HCT116 (cell line): Measurements from ENCODE around the gene DAPK1. TPM values are rescaled to one million over a fixed set of nuclear protein-coding genes. Genes with fewer than 3 reads are reported as not detected.

Experiments
- ATAC-seq: fragments of 200-7000 bp; cut with Tn5 transposase; 2 replicates; pipeline ENCODE4 v1.9.1; 2020; ENCODE audit warnings: mild to moderate bottlenecking, moderate library complexity
- BruUV-seq: library from RNA; stranded (reverse); fragments of 400-500 nt; replicated peaks from 2 replicates; lab custom pipeline; 2021; lab: Mats Ljungman, UMichigan
- CTCF ChIA-PET: fragments of 300-600 bp; sonication (Branson Sonifier 250); formaldehyde crosslinking; loops from one replicate; lab custom pipeline; 2021; ENCODE audit warnings: antibody characterized with exemption; lab: Charles Lee
- POLR2A ChIA-PET: fragments of 300-600, 350-600 bp; sonication (Branson Sonifier 250); formaldehyde crosslinking; loops from one replicate; lab custom pipeline; 2021; ENCODE audit warnings: antibody characterized with exemption; lab: Charles Lee
- RAD21 ChIA-PET, 2 experiments: fragments of 300-600 bp; sonication (Branson Sonifier 250); formaldehyde crosslinking; loops; one replicate each; lab custom pipeline; 2023; ENCODE audit warnings: low total read pairs in 2 of 2; ENCODE audit not compliant: uncharacterized antibody in 2 of 2, unreplicated experiment in 2 of 2, low non-redundant PET in 1 of 2; lab: Charles Lee
- DNase-seq: peaks from one replicate; pipeline ENCODE4 v3.0.0-alpha.2; 2010; ENCODE audit warnings: low read depth, low spot score
- H2AFZ ChIP-seq: fragments of 200-600 bp; shearing (Covaris generic), sonication (generic); 2 replicates; pipeline ENCODE4 v1.6.1; 2017; ENCODE audit warnings: low read depth, mixed run types, mixed read lengths, antibody characterized with exemption, low read length; ENCODE audit not compliant: poor library complexity, severe bottlenecking
- H3K27ac ChIP-seq: 2 replicates; pipeline ENCODE4 v1.5.1; 2012; ENCODE audit warnings: low read depth, low read length
- H3K27me3 ChIP-seq: fragments of 200-600 bp; sonication (generic); 2 replicates; pipeline ENCODE4 v1.6.1; 2016; ENCODE audit warnings: mixed run types, low read length, mixed read lengths; ENCODE audit not compliant: insufficient read depth
- H3K36me3 ChIP-seq, 2 experiments: fragments of 200-500 bp in 1 of 2; fragments of 200-600 bp in 1 of 2; sonication (Bioruptor generic) in 1 of 2; sonication (generic) in 1 of 2; 2 replicates each; pipeline versions ENCODE4 v1.5.1 to v1.6.1; 2014 to 2016; ENCODE audit warnings: low read length in 2 of 2, inconsistent platforms in 1 of 2, mixed read lengths in 1 of 2, mixed run types in 1 of 2; ENCODE audit not compliant: insufficient read depth in 2 of 2, control insufficient read depth in 1 of 2
- H3K4me1 ChIP-seq, 2 experiments: fragments of 200-600 bp in 1 of 2; sonication (generic) in 1 of 2; 2 replicates each; pipeline versions ENCODE4 v1.5.1 to v1.6.1; 2012 to 2017; ENCODE audit warnings: low read length in 2 of 2, inconsistent platforms in 1 of 2, mild to moderate bottlenecking in 1 of 2, mixed read lengths in 1 of 2, mixed run types in 1 of 2, moderate library complexity in 1 of 2; ENCODE audit not compliant: insufficient read depth in 2 of 2, control insufficient read depth in 1 of 2
- H3K4me2 ChIP-seq: fragments of 200-600 bp; sonication (generic); 2 replicates; pipeline ENCODE4 v1.6.1; 2017; ENCODE audit warnings: mixed run types, low read length, mixed read lengths
- H3K4me3 ChIP-seq, 2 experiments: fragments of 200-600 bp in 1 of 2; sonication (generic) in 1 of 2; replicated peaks in 1 of 2; 2 replicates each; pipeline ENCODE4 v1.5.1; 2011 to 2016; ENCODE audit warnings: low read length in 2 of 2, control low read depth in 1 of 2, low read depth in 1 of 2, mild to moderate bottlenecking in 1 of 2, mixed read lengths in 1 of 2, mixed run types in 1 of 2
- H3K79me2 ChIP-seq: fragments of 200-600 bp; sonication (generic); 2 replicates; pipeline ENCODE4 v1.6.1; 2017; ENCODE audit warnings: mild to moderate bottlenecking, mixed run types, low read length, moderate library complexity, mixed read lengths; ENCODE audit not compliant: insufficient read depth
- H3K9ac ChIP-seq: fragments of 200-600 bp; sonication (generic); 2 replicates; pipeline ENCODE4 v1.6.1; 2016; ENCODE audit warnings: low read length, mixed read lengths
- H3K9me2 ChIP-seq: fragments of 200-600 bp; sonication (generic), shearing (Covaris generic); 2 replicates; pipeline ENCODE4 v1.6.1; 2017; ENCODE audit warnings: mixed run types, mild to moderate bottlenecking, moderate library complexity; ENCODE audit not compliant: insufficient read depth
- H3K9me3 ChIP-seq, 2 experiments: fragments of 200-500 bp in 1 of 2; fragments of 200-600 bp in 1 of 2; sonication (Bioruptor generic) in 1 of 2; sonication (generic) in 1 of 2; 2 replicates each; pipeline ENCODE4 v1.6.1; 2014 to 2017; ENCODE audit warnings: low read length in 2 of 2, mixed read lengths in 2 of 2, inconsistent platforms in 1 of 2, low read depth in 1 of 2, mild to moderate bottlenecking in 1 of 2, mixed run types in 1 of 2, moderate library complexity in 1 of 2; ENCODE audit not compliant: control insufficient read depth in 1 of 2, insufficient read depth in 1 of 2
- H4K20me1 ChIP-seq: fragments of 200-600 bp; sonication (generic), shearing (Covaris generic); 2 replicates; pipeline ENCODE4 v1.6.1; 2017; ENCODE audit warnings: mixed run types, mild to moderate bottlenecking, moderate library complexity; ENCODE audit not compliant: insufficient read depth
- CBX3 ChIP-seq: IDR thresholded peaks from 2 replicates; pipeline ENCODE4 v1.6.1; 2012; ENCODE audit warnings: low read depth
- EGR1 ChIP-seq: IDR thresholded peaks from 2 replicates; pipeline ENCODE4 v1.6.1; 2012; ENCODE audit warnings: low read depth
- POLR2A ChIP-seq: IDR thresholded peaks from 2 replicates; pipeline ENCODE4 v1.7.0; 2011; ENCODE audit warnings: borderline replicate concordance; ENCODE audit not compliant: insufficient read depth, insufficient read length; ENCODE audit errors: extremely low read depth
- POLR2AphosphoS5 ChIP-seq: IDR thresholded peaks from 2 replicates; pipeline ENCODE4 v1.6.1; 2011; ENCODE audit warnings: mild to moderate bottlenecking, low read depth, low read length, moderate library complexity
- SP1 ChIP-seq: IDR thresholded peaks from 2 replicates; pipeline ENCODE4 v1.6.1; 2012; ENCODE audit warnings: low read depth
- TCF7L2 ChIP-seq: IDR thresholded peaks from 2 replicates; pipeline ENCODE4 v1.7.0; 2011; ENCODE audit warnings: borderline replicate concordance, inconsistent platforms; ENCODE audit not compliant: insufficient read depth, insufficient read length; ENCODE audit errors: extremely low read depth
- ZNF274 ChIP-seq: fragments of 200-500 bp; sonication (Bioruptor generic); IDR thresholded peaks from 2 replicates; pipeline ENCODE4 v1.6.1; 2014; ENCODE audit warnings: mild to moderate bottlenecking, low read depth, low read length, inconsistent platforms
- intact Hi-C: fragments of 100-400 bp; cut with micrococcal nuclease; formaldehyde crosslinking; loops from 2 replicates; pipeline ENCODE4 v1.10.0; 2022
- total RNA-seq: library from RNA; stranded (reverse); gene quantifications from one replicate; pipeline ENCODE4 v1.2.1, GENCODE V29; 2021; ENCODE audit not compliant: unreplicated experiment
- TF ChIP-seq, protein P1 (sequence below): IDR thresholded peaks from 2 replicates; pipeline ENCODE4 v1.6.1; 2012; ENCODE audit warnings: low read depth
- TF ChIP-seq, protein P2 (sequence below): IDR thresholded peaks from 2 replicates; pipeline ENCODE4 v1.6.1; 2012

DAPK1 gene
- total RNA-seq, 1 experiment from 2014 or later, result 5.6 TPM

DNA sequence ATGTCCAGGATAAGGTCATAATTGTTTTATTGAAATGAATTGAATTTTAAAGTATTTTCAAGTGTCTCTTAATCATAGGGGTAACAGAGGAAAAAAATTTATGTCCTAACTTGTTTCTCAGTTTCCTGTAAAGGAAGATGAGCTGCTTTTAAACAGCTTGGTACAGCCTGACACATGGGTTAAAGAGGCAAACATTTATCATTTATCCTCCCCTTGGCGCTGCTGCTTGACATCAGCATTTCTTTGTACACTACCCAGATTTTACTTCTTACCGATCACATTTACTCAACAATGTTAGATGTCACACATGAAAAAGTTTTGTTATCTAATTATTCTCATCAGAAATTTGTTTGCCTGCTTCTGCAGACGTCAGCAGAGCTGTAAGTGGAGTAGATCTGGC lies 148.9 kb downstream of the DAPK1 start:
- Histone ChIP-seq H3K9me2 (no peaks in the 10 kb centered on the region), H3K9me3 (no peaks in the 10 kb centered on the region), H2AFZ (no peak overlapping the region), H3K9ac (no peak overlapping the region), H3K27ac (no peak overlapping the region), H3K36me3 (no peaks in the 10 kb centered on the region)
- ATAC-seq, result no peak
- BruUV-seq, result no TSS peak
- no peak for TF ChIP-seq TCF7L2
- TF ChIP-seq SP1, result no peak
- TF ChIP-seq, protein P1, sequence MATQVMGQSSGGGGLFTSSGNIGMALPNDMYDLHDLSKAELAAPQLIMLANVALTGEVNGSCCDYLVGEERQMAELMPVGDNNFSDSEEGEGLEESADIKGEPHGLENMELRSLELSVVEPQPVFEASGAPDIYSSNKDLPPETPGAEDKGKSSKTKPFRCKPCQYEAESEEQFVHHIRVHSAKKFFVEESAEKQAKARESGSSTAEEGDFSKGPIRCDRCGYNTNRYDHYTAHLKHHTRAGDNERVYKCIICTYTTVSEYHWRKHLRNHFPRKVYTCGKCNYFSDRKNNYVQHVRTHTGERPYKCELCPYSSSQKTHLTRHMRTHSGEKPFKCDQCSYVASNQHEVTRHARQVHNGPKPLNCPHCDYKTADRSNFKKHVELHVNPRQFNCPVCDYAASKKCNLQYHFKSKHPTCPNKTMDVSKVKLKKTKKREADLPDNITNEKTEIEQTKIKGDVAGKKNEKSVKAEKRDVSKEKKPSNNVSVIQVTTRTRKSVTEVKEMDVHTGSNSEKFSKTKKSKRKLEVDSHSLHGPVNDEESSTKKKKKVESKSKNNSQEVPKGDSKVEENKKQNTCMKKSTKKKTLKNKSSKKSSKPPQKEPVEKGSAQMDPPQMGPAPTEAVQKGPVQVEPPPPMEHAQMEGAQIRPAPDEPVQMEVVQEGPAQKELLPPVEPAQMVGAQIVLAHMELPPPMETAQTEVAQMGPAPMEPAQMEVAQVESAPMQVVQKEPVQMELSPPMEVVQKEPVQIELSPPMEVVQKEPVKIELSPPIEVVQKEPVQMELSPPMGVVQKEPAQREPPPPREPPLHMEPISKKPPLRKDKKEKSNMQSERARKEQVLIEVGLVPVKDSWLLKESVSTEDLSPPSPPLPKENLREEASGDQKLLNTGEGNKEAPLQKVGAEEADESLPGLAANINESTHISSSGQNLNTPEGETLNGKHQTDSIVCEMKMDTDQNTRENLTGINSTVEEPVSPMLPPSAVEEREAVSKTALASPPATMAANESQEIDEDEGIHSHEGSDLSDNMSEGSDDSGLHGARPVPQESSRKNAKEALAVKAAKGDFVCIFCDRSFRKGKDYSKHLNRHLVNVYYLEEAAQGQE, result no peak
- TF ChIP-seq, protein P2, sequence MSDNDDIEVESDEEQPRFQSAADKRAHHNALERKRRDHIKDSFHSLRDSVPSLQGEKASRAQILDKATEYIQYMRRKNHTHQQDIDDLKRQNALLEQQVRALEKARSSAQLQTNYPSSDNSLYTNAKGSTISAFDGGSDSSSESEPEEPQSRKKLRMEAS, result no peak
- no peak for TF ChIP-seq EGR1
- TF ChIP-seq POLR2AphosphoS5, result no peak
- TF ChIP-seq POLR2A, result no peak
- no peak for TF ChIP-seq CBX3
- no peak for TF ChIP-seq ZNF274
- TF ChIP-seq, all 23 proteins: peak for 0
- DNase-seq, result no peak
- no peak overlapping the region for H3K4me2 ChIP-seq
- H3K27me3 ChIP-seq, result no peaks in the 10 kb centered on the region
- H4K20me1 ChIP-seq, result no peaks in the 10 kb centered on the region
- ChIA-PET RAD21 (no interaction called here), CTCF (no interaction called here), POLR2A (no interaction called here)
- intact Hi-C loops, result no loop called here
- H3K4me1 ChIP-seq, result no peaks in the 10 kb centered on the region
- no peak overlapping the region for H3K4me3 ChIP-seq
- H3K79me2 ChIP-seq, result no peaks in the 10 kb centered on the region
